ENCODE data around the gene COX7B2.

The COX7B2 gene

GRCh38 chr4:46852800-46853199 lies 56.2 kb downstream of the COX7B2 start:
- CTCF ChIA-PET: interaction anchor here (1.9 kb wide), 1 partner anchor 8 kb away, joined by 6 read pairs; no protein-coding TSS in a partner anchor
- POLR2A ChIA-PET: no interaction called here
- TF ChIP-seq CTCF (IDR thresholded peaks at IDR 0.05; ENCODE audit: control extremely low read depth, extremely low read depth, low read depth, missing control alignments): no peak
- DNase-seq (ENCODE audit: extremely low spot score): no peak

- POLR2A ChIA-PET: no interaction called here
- TF ChIP-seq CTCF (IDR thresholded peaks at IDR 0.05; ENCODE audit: control extremely low read depth, extremely low read depth, low read depth, missing control alignments): no peak
- no peak for DNase-seq (ENCODE audit: extremely low spot score)
- CTCF ChIA-PET: interaction anchor here (1.0 kb wide), 1 partner anchor 14 kb away, joined by 5 read pairs; no protein-coding TSS in a partner anchor
Observed at GRCh38 chr4:46850026-46850425, 59.0 kb downstream of the COX7B2 start.

DNA sequence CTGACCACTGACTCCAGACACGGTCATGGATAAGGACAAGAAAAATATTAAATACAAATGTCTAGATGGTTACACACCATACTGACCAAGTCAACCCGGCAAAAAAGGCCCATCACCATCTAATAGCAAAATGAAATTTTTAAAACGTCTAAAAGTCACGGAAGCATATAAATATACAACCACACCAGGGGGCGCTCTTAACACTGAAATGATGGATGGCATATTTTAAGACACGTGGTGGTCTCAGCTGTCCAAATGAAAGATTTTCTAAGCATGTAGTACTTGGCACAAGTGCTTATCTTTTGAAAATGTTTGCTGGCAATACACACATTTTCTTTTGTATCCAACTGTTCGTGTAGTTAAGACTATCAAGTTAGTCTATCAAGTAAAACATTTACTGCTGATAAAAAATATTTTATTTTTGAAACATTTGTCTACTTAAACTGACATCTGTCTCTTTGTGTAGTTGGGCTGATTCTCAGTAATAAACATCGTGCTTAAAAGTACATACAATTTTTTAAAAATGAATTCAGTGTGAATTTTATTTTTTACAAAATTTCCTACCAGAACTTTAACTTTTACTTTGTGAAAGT lies 64.6 kb downstream of the COX7B2 start:
- ChIA-PET CTCF (interaction anchor here (1.1 to 3.1 kb wide), 11 partner anchors 8 to 539 kb away, joined by 3 to 24 read pairs (median 5); no protein-coding TSS in a partner anchor), POLR2A (no interaction called here)
- peak; percentile 68 for TF ChIP-seq CTCF (IDR thresholded peaks at IDR 0.05; ENCODE audit: control extremely low read depth, extremely low read depth, low read depth, missing control alignments)
- peak; percentile 26 for DNase-seq (ENCODE audit: extremely low spot score)

DNA sequence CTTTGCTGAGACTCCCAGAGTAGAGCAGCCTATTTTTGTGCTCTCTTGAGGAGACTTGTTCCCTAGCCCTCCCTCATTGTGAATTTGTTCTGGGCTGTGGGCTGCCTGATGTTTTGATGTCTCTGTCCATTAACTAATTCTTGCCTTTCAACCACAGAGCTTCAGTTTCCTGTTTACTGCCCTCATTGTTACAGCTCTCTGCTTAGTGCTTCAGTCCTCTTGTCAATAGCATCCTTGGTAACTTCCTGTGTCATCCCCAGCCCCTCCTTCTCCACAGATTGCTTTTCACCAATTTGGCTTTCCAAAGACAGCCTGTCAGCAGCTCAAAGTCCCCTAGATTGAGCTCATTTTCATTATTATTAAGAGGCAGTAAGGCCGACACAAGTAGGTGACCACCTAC lies 69.9 kb downstream of the COX7B2 start:
- CTCF ChIA-PET: interaction anchor here (1.1 kb wide), 1 partner anchor 544 kb away, joined by 3 read pairs; no protein-coding TSS in a partner anchor
- no peak for DNase-seq (ENCODE audit: extremely low spot score)
- POLR2A ChIA-PET: no interaction called here
- no peak for TF ChIP-seq CTCF (IDR thresholded peaks at IDR 0.05; ENCODE audit: control extremely low read depth, extremely low read depth, low read depth, missing control alignments)

GRCh38 chr4:46837639-46838038 lies 71.4 kb downstream of the COX7B2 start:
- no peak for TF ChIP-seq CTCF (IDR thresholded peaks at IDR 0.05; ENCODE audit: control extremely low read depth, extremely low read depth, low read depth, missing control alignments)
- no peak for DNase-seq (ENCODE audit: extremely low spot score)
- CTCF ChIA-PET: interaction anchor here (1.3 kb wide), 1 partner anchor 285 kb away, joined by 3 read pairs; no protein-coding TSS in a partner anchor
- POLR2A ChIA-PET: no interaction called here

DNA sequence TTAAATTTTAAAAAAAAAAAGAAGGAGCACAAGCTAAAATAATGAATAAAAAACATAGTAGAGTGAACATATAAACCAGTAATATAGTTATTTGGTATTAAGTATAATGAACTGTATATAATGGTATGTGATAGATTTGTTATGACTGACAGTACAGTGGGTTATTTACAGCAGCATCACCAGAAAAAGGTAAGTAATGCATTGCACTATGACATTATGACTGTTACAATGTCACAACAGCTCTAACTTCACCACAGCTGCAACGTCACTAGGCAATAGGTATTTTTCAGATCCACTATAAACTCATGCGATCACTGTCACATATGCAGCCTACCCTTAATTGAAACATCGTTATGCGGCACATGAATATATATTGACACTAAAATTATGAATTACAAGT lies 72.5 kb downstream of the COX7B2 start:
- ChIA-PET CTCF (interaction anchor here (1.4 kb wide), 1 partner anchor 13 kb away, joined by 5 read pairs; no protein-coding TSS in a partner anchor), POLR2A (no interaction called here)
- TF ChIP-seq CTCF (IDR thresholded peaks at IDR 0.05; ENCODE audit: control extremely low read depth, extremely low read depth, low read depth, missing control alignments): no peak
- no peak for DNase-seq (ENCODE audit: extremely low spot score)
